ENCODE measurements around the gene AKR1B15. TPM values are rescaled to one million over a fixed set of nuclear protein-coding genes. Genes with fewer than 3 reads are reported as not detected.

AKR1B15 gene
- total RNA-seq, 1 experiment from 2014 or later: not detected

DNA sequence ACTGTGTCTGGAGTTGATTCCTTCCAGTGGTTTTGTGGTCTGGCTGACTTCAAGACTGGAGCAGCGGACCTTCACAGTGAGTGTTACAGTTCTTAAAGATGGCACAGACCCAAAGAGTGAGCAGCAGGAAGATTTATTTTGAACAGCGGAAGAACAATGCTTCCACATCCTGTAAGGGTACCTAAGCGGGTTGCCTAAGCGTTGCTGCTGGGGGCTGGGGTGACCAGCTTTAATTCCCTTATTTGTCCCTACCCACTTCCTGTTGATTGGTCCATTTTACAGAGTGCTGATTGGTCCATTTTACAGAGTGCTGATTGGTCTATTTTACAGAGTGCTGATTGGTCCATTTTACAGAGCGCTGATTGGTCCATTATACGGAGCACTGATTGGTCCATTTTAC lies 13.2 kb downstream of the AKR1B15 start:
- BruUV-seq (replicated peaks): no TSS peak

More for the DNA sequence above, 13.2 kb downstream of the AKR1B15 start:
- no peak for DNase-seq (ENCODE audit: low read depth, low spot score)
- H3K27ac ChIP-seq (ENCODE audit: low read depth, low read length): no peak overlapping the region
- no peak overlapping the region for H2AFZ ChIP-seq (ENCODE audit: low read depth, low read length, poor library complexity, severe bottlenecking)
- no peaks in the 10 kb centered on the region for H3K9me3 ChIP-seq (ENCODE audit: control insufficient read depth in 1 of 2, insufficient read depth in 1 of 2, low read depth in 1 of 2, low read length in 2 of 2)
- H3K4me2 ChIP-seq (ENCODE audit: low read length): no peak overlapping the region
- ChIA-PET RAD21 (ENCODE audit: low non-redundant PET in 1 of 2, low total read pairs in 2 of 2, uncharacterized antibody in 2 of 2, unreplicated experiment in 2 of 2) (no interaction called here), CTCF (no interaction called here), POLR2A (no interaction called here)
- H3K9me2 ChIP-seq (ENCODE audit: insufficient read depth): no peaks in the 10 kb centered on the region
- no peaks in the 10 kb centered on the region for H4K20me1 ChIP-seq (ENCODE audit: insufficient read depth)
- intact Hi-C loops (cut with micrococcal nuclease): no loop called here
- ATAC-seq: no peak
- no peak overlapping the region for H3K9ac ChIP-seq (ENCODE audit: low read length)
- no peaks in the 10 kb centered on the region for H3K79me2 ChIP-seq (ENCODE audit: insufficient read depth, low read length)
- no peak overlapping the region for H3K4me3 ChIP-seq (replicated peaks in 1 of 2; ENCODE audit: low read depth in 1 of 2, low read length in 2 of 2)
- H3K4me1 ChIP-seq (ENCODE audit: control insufficient read depth in 1 of 2, insufficient read depth in 2 of 2, low read length in 2 of 2): 0 out of 4 replicates have a peak, but pooled peaks cover 0 to 3% of the 10 kb centered on the region in 2 experiments
- no peaks in the 10 kb centered on the region for H3K36me3 ChIP-seq (ENCODE audit: control insufficient read depth in 1 of 2, insufficient read depth in 2 of 2, low read length in 2 of 2)
- H3K27me3 ChIP-seq (ENCODE audit: insufficient read depth, low read length): no peaks in the 10 kb centered on the region
- TF ChIP-seq FOSL1 (IDR thresholded peaks at IDR 0.05; ENCODE audit: low read depth) (no peak), JUND (IDR thresholded peaks at IDR 0.05) (no peak), SRF (IDR thresholded peaks at IDR 0.05; ENCODE audit: low read depth) (no peak), TCF7L2 (IDR thresholded peaks at IDR 0.05; ENCODE audit: borderline replicate concordance, extremely low read depth, insufficient read depth, insufficient read length) (no peak), POLR2AphosphoS5 (IDR thresholded peaks at IDR 0.05; ENCODE audit: low read depth, low read length) (no peak), ZNF274 (IDR thresholded peaks at IDR 0.05; ENCODE audit: low read depth, low read length) (no peak), RAD21 (IDR thresholded peaks at IDR 0.05; ENCODE audit: low read depth) (no peak), SIN3A (IDR thresholded peaks at IDR 0.05; ENCODE audit: low read depth) (no peak), CBX3 (IDR thresholded peaks at IDR 0.05; ENCODE audit: low read depth) (no peak), EGR1 (IDR thresholded peaks at IDR 0.05; ENCODE audit: low read depth) (no peak), SP1 (IDR thresholded peaks at IDR 0.05; ENCODE audit: low read depth) (no peak), ELF1 (IDR thresholded peaks at IDR 0.05; ENCODE audit: borderline replicate concordance, low read depth) (no peak), YY1 (IDR thresholded peaks at IDR 0.05; ENCODE audit: extremely low read depth, insufficient replicate concordance, low read depth, low read length) (no peak), ZFX (IDR thresholded peaks at IDR 0.05) (no peak)
- TF ChIP-seq, protein P1, sequence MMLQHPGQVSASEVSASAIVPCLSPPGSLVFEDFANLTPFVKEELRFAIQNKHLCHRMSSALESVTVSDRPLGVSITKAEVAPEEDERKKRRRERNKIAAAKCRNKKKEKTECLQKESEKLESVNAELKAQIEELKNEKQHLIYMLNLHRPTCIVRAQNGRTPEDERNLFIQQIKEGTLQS (IDR thresholded peaks at IDR 0.05): no peak
- TF ChIP-seq, protein P2, sequence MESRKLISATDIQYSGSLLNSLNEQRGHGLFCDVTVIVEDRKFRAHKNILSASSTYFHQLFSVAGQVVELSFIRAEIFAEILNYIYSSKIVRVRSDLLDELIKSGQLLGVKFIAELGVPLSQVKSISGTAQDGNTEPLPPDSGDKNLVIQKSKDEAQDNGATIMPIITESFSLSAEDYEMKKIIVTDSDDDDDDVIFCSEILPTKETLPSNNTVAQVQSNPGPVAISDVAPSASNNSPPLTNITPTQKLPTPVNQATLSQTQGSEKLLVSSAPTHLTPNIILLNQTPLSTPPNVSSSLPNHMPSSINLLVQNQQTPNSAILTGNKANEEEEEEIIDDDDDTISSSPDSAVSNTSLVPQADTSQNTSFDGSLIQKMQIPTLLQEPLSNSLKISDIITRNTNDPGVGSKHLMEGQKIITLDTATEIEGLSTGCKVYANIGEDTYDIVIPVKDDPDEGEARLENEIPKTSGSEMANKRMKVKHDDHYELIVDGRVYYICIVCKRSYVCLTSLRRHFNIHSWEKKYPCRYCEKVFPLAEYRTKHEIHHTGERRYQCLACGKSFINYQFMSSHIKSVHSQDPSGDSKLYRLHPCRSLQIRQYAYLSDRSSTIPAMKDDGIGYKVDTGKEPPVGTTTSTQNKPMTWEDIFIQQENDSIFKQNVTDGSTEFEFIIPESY (IDR thresholded peaks at IDR 0.05; ENCODE audit: extremely low read depth, insufficient replicate concordance, low read length): no peak
- TF ChIP-seq, protein P3, sequence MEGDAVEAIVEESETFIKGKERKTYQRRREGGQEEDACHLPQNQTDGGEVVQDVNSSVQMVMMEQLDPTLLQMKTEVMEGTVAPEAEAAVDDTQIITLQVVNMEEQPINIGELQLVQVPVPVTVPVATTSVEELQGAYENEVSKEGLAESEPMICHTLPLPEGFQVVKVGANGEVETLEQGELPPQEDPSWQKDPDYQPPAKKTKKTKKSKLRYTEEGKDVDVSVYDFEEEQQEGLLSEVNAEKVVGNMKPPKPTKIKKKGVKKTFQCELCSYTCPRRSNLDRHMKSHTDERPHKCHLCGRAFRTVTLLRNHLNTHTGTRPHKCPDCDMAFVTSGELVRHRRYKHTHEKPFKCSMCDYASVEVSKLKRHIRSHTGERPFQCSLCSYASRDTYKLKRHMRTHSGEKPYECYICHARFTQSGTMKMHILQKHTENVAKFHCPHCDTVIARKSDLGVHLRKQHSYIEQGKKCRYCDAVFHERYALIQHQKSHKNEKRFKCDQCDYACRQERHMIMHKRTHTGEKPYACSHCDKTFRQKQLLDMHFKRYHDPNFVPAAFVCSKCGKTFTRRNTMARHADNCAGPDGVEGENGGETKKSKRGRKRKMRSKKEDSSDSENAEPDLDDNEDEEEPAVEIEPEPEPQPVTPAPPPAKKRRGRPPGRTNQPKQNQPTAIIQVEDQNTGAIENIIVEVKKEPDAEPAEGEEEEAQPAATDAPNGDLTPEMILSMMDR (IDR thresholded peaks at IDR 0.05 in 2 of 3, conservative IDR thresholded peaks at IDR 0.05 in 1 of 3; ENCODE audit: borderline replicate concordance in 1 of 3, insufficient read depth in 1 of 3, low read depth in 2 of 3, low read length in 2 of 3): no peak
- TF ChIP-seq, protein P4, sequence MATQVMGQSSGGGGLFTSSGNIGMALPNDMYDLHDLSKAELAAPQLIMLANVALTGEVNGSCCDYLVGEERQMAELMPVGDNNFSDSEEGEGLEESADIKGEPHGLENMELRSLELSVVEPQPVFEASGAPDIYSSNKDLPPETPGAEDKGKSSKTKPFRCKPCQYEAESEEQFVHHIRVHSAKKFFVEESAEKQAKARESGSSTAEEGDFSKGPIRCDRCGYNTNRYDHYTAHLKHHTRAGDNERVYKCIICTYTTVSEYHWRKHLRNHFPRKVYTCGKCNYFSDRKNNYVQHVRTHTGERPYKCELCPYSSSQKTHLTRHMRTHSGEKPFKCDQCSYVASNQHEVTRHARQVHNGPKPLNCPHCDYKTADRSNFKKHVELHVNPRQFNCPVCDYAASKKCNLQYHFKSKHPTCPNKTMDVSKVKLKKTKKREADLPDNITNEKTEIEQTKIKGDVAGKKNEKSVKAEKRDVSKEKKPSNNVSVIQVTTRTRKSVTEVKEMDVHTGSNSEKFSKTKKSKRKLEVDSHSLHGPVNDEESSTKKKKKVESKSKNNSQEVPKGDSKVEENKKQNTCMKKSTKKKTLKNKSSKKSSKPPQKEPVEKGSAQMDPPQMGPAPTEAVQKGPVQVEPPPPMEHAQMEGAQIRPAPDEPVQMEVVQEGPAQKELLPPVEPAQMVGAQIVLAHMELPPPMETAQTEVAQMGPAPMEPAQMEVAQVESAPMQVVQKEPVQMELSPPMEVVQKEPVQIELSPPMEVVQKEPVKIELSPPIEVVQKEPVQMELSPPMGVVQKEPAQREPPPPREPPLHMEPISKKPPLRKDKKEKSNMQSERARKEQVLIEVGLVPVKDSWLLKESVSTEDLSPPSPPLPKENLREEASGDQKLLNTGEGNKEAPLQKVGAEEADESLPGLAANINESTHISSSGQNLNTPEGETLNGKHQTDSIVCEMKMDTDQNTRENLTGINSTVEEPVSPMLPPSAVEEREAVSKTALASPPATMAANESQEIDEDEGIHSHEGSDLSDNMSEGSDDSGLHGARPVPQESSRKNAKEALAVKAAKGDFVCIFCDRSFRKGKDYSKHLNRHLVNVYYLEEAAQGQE (IDR thresholded peaks at IDR 0.05; ENCODE audit: low read depth): no peak
- TF ChIP-seq, protein P5, sequence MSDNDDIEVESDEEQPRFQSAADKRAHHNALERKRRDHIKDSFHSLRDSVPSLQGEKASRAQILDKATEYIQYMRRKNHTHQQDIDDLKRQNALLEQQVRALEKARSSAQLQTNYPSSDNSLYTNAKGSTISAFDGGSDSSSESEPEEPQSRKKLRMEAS (IDR thresholded peaks at IDR 0.05): no peak
